Keratinocyte (primary cell): ENCODE results near the gene CLEC16A. TPM values are rescaled to one million over a fixed set of nuclear protein-coding genes. Genes with fewer than 3 reads are reported as not detected.

Experiments used
- DNase-seq: peaks from one replicate; pipeline ENCODE4 v3.0.0-alpha.2; 2011; ENCODE audit warnings: low read depth, missing footprints, low spot score
- FAIRE-seq: peaks from 2 replicates; lab custom pipeline; 2011; peaks lifted over from hg19 to GRCh38; lab: Jason Lieb, UNC
- H2AFZ ChIP-seq: 2 replicates; pipeline ENCODE4 v1.6.0; 2012; ENCODE audit warnings: low read length, control low read depth, inconsistent platforms; ENCODE audit not compliant: control insufficient read depth
- H3K27ac ChIP-seq: 2 replicates; pipeline ENCODE4 v1.5.1; 2011; ENCODE audit warnings: low read length; ENCODE audit not compliant: control insufficient read depth, insufficient read depth
- H3K27me3 ChIP-seq: 3 replicates; pipeline ENCODE4 v1.6.0; 2011; ENCODE audit warnings: low read length; ENCODE audit not compliant: control insufficient read depth, insufficient read depth; ENCODE audit errors: extremely low read depth
- H3K36me3 ChIP-seq, 2 experiments: 2 replicates in 1 of 2; 3 replicates in 1 of 2; pipeline ENCODE4 v1.5.1; 2011; ENCODE audit warnings: low read length in 2 of 2, mild to moderate bottlenecking in 1 of 2; ENCODE audit not compliant: control insufficient read depth in 2 of 2, insufficient read depth in 2 of 2; ENCODE audit errors: extremely low read depth in 1 of 2
- H3K4me1 ChIP-seq: 3 replicates; pipeline ENCODE4 v1.5.1; 2011; ENCODE audit warnings: low read length; ENCODE audit not compliant: control insufficient read depth, insufficient read depth; ENCODE audit errors: extremely low read depth
- H3K4me2 ChIP-seq: 3 replicates; pipeline ENCODE4 v1.6.0; 2011; ENCODE audit warnings: low read depth, low read length; ENCODE audit not compliant: control insufficient read depth, insufficient read depth; ENCODE audit errors: extremely low read depth
- H3K4me3 ChIP-seq, 3 experiments: fragments of 200-600 bp in 1 of 3; sonication (generic) in 1 of 3; 2 replicates in 2 of 3; 3 replicates in 1 of 3; pipeline ENCODE4 v1.5.1; 2011 to 2016; ENCODE audit warnings: low read length in 3 of 3, mild to moderate bottlenecking in 3 of 3, control low read depth in 2 of 3, inconsistent platforms in 1 of 3, low read depth in 1 of 3, mixed read lengths in 1 of 3, mixed run types in 1 of 3, moderate library complexity in 1 of 3; ENCODE audit not compliant: control insufficient read depth in 2 of 3, insufficient read depth in 2 of 3; ENCODE audit errors: extremely low read depth in 1 of 3
- H3K79me2 ChIP-seq: 2 replicates; pipeline ENCODE4 v1.6.0; 2012; ENCODE audit warnings: low read length; ENCODE audit not compliant: control insufficient read depth, insufficient read depth
- H3K9ac ChIP-seq: 3 replicates; pipeline ENCODE4 v1.6.0; 2011; ENCODE audit warnings: low read length; ENCODE audit not compliant: control insufficient read depth, insufficient read depth; ENCODE audit errors: extremely low read depth
- H3K9me1 ChIP-seq: 3 replicates; pipeline ENCODE4 v1.6.0; 2011; ENCODE audit warnings: low read length; ENCODE audit not compliant: control insufficient read depth, insufficient read depth; ENCODE audit errors: extremely low read depth
- H3K9me3 ChIP-seq: 2 replicates; pipeline ENCODE4 v1.5.1; 2012; ENCODE audit warnings: low read depth, low read length; ENCODE audit not compliant: control insufficient read depth
- H4K20me1 ChIP-seq: 3 replicates; pipeline ENCODE4 v1.6.0; 2011; ENCODE audit warnings: low read length; ENCODE audit not compliant: control insufficient read depth, insufficient read depth; ENCODE audit errors: extremely low read depth
- CTCF ChIP-seq, 3 experiments: IDR thresholded peaks in 1 of 3; conservative IDR thresholded peaks in 1 of 3; optimal IDR thresholded peaks in 1 of 3; 2 replicates in 2 of 3; 3 replicates in 1 of 3; pipeline versions ENCODE3 to v1.5.1; 2011; ENCODE audit warnings: low read length in 3 of 3, mild to moderate bottlenecking in 3 of 3, moderate library complexity in 2 of 3, control low read depth in 1 of 3, inconsistent platforms in 1 of 3; ENCODE audit not compliant: insufficient read depth in 2 of 3; ENCODE audit errors: extremely low read depth in 1 of 3
- EZH2 ChIP-seq: IDR thresholded peaks from one replicate; pipeline ENCODE4 v1.6.1; 2012; ENCODE audit warnings: inconsistent platforms, mild to moderate bottlenecking, low read length, moderate library complexity
- dilution Hi-C: fragments of 300-500 bp; cut with MboI; formaldehyde crosslinking; loops from one replicate; pipeline ENCODE4 v1.7.0; 2020; ENCODE audit warnings: low sequenced_read_pairs; ENCODE audit not compliant: extremely low pct_ligation_motif_present
- polyA plus RNA-seq, 5 experiments: library from polyadenylated mRNA; depleted of rRNA in 3 of 5; stranded (reverse) in 3 of 5; stranded (forward) in 1 of 5; unstranded in 1 of 5; fragments of >200 nt; gene quantifications; 1 replicate in 1 of 5; 2 replicates in 3 of 5; 3 replicates in 1 of 5; pipeline versions ENCODE4 v1.2.1 to v1.2.3, GENCODE V29; 2011 to 2012; ENCODE audit warnings: missing spikeins in 2 of 5, low read depth in 1 of 5, low replicate concordance in 1 of 5

Gene CLEC16A
- polyA plus RNA-seq, 1 donor (not counting 4 experiments of a cell fraction or from before 2014, with no cell fraction given): 9.5 TPM

GRCh38 chr16:11141409-11142260, 197.3 kb downstream of the CLEC16A start:
- no peak overlapping the region for H3K27ac ChIP-seq
- DNase-seq (no peak), FAIRE-seq (no peak)
- no peaks in the 10 kb centered on the region for H4K20me1 ChIP-seq
- H3K9me3 ChIP-seq: no peaks in the 10 kb centered on the region
- no peak overlapping the region for H3K4me3 ChIP-seq
- TF ChIP-seq EZH2: no peak
- TF ChIP-seq CTCF (optimal IDR thresholded peaks at IDR 0.05 in 1 of 3, IDR thresholded peaks at IDR 0.05 in 1 of 3, conservative IDR thresholded peaks at IDR 0.05 in 1 of 3; ENCODE audit: extremely low read depth in 1 of 3, insufficient read depth in 2 of 3, low read length in 3 of 3): no peak
- no peaks in the 10 kb centered on the region for H3K9me1 ChIP-seq
- no peaks in the 10 kb centered on the region for H3K27me3 ChIP-seq
- H3K36me3 ChIP-seq: no peaks in the 10 kb centered on the region
- no peak overlapping the region for H2AFZ ChIP-seq
- H3K4me2 ChIP-seq: no peak overlapping the region
- no peaks in the 10 kb centered on the region for H3K4me1 ChIP-seq
- H3K79me2 ChIP-seq: no peaks in the 10 kb centered on the region
- no peak overlapping the region for H3K9ac ChIP-seq
- dilution Hi-C loops: no loop called here

- no peaks in the 10 kb centered on the region for H3K27me3 ChIP-seq
- H3K9ac ChIP-seq: no peak overlapping the region
- DNase-seq: no peak
- no peaks in the 10 kb centered on the region for H3K36me3 ChIP-seq
- TF ChIP-seq CTCF (optimal IDR thresholded peaks at IDR 0.05 in 1 of 3, IDR thresholded peaks at IDR 0.05 in 1 of 3, conservative IDR thresholded peaks at IDR 0.05 in 1 of 3; ENCODE audit: extremely low read depth in 1 of 3, insufficient read depth in 2 of 3, low read length in 3 of 3) (no peak), EZH2 (no peak)
- no peak overlapping the region for H3K27ac ChIP-seq
- no peak overlapping the region for H2AFZ ChIP-seq
- no peaks in the 10 kb centered on the region for H3K9me3 ChIP-seq
- dilution Hi-C loops: no loop called here
- no peak overlapping the region for H3K4me3 ChIP-seq
- FAIRE-seq: no peak
- H3K4me2 ChIP-seq: no peak overlapping the region
- no peaks in the 10 kb centered on the region for H3K79me2 ChIP-seq
- H4K20me1 ChIP-seq: no peaks in the 10 kb centered on the region
- no peaks in the 10 kb centered on the region for H3K4me1 ChIP-seq
- H3K9me1 ChIP-seq: no peaks in the 10 kb centered on the region
These were observed 197.9 kb downstream of the CLEC16A start for GRCh38 chr16:11142261-11142630.
